Stimulated activated CD4-positive, alpha-beta T cell treated with anti-CD3 and anti-CD28 coated beads, Interleukin-1b, Interleukin-23, amount 100 ng/mL, for 1 hour (primary cell): ENCODE data around the gene CEMIP2.

Experiments used
- DNase-seq, 2 donors: peaks; one replicate each; pipeline ENCODE4 v3.0.0-alpha.2; 2020; ENCODE audit warnings: low read depth in 2 of 2

CEMIP2 gene

DNA sequence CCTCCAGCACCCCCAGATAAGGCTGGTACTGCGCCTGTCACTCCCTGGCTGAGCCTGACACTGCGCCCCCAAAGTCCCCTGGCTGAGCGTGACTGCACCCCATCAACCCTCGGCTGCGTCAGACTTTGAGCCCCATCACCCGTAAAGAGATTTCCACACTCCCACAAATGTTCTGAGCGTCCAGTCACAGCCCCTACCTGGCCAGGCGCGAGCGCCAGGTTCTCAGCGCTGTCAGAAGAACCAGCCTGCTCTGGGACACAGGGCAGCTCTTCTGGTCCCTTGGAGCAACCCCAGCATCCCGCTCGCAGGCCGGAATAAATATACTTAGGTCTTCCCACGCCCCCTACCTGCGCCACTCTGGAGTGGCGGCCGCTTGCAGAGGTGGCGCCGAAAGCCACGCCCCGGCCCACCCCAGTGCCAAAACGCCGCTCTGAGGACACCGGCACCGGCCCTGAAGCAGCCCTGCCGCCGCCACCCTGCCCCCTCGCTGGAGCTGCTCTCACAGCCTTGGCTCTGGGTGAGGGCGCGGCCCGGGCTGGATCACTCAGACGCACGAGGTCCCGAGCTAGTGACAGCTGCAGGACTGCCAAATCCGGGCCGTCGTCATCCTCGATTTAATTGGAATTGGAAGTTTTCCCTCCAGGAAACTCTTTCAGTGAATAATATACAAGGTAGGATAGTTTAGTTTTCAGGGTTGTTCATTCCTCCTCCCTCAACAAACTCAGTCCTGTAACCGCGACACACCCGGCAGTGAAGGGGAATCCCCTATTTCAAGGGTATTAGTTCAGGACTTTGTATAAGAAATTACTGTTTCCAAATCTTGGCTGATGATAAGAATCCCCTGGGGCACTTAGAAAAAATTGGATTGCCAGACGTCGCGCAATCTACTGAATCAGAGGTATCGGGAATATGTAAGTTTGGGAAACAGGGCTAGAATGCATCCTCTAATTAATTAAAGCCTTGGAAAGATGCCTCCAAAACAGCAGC is 1.2 kb upstream of the CEMIP2 start:
- DNase-seq: no peak

DNA sequence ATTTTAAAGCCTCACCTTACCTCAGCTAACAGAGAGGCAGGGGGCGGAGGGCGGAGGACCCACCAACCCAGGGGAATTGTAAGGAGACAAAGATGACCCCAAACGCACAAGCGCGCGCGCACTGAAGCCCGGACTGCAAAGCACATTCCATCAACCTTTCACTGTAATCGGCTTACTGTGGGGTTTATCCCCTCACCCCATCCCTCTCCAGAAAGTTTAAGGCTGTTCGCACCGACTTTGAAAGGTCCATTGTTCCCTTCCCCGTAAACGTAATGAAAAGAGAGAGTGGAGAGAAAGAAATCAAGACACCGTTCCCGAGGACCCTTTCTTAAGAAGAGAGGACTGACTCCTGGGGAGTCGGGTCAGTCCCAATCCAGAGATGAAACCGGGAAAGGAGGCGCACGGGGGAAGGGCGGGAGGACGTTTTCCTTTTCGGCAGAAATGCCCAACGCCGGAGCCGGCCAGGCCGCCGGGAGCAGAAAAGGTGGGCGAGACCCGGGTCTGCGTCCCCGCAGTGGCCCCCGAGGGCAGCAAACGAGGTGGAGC is 464 bp downstream of the CEMIP2 start:
- DNase-seq: no peak

DNA sequence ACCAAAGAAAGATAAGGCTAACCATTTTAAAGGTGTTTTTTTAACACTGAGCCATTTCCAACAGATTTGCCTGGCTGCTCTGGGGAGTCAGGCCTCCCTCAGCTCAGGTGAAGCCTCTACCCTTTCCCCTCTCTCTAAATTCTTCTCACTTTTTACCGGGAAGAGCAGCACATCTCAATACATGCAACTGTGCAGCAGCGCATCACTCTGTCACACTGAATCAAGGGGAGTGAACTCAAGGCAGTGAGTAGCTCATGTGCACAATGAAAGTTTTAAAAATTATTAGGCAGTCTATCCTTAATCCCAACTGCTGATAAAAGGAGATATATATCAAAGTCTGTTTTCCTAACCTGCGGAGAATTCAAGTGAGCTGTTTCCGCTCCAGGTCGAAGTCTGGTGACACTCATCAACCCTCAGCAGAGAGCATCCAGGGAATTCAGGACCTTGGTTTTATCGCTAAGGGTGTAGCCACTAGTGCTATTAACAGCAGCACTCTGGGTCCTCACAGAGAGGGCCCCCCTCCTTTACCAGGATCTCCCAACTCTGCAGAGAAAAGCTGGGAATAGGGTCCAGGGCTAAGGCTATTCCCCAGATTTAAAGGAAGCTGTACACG is 1.0 kb downstream of the CEMIP2 start:
- DNase-seq: no peak

DNA sequence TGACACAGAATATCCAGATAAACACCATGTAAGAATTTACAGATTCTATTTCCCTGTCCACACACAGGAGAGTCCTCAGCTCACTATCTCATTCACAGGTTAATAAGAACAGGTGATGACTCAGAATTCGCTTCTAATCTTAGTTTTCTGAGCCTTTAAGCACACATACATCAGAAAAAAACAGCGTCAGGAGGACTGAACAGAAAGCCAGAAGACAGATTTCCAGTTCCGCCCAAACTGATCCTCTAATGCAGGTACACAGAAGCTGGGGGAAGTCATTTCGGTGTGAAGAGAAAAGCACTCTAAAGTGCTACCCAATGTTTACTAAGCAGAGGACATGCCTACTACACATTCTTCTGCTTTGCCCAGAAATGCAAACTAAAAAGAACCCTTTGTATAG is 1.6 kb downstream of the CEMIP2 start:
- DNase-seq: no peak

DNA sequence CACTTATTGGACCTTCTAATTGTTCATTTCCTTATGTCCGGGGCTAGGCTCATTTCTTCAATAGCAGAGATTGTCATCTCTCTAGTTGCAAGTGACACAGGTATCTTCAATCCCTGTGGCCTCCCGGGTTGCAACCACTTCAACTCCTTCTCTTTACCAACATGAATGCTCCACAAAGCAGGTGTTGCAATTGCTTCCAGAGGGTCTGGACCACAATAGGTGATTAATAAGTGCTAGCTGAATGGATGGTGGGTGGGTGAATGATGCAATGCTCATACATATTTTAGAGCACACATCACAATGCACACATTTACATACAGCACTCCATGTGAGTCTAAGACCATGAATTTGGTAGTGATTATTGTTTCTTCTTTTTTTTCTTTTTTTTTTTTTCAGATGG is 2.6 kb downstream of the CEMIP2 start:
- DNase-seq: no peak

DNA sequence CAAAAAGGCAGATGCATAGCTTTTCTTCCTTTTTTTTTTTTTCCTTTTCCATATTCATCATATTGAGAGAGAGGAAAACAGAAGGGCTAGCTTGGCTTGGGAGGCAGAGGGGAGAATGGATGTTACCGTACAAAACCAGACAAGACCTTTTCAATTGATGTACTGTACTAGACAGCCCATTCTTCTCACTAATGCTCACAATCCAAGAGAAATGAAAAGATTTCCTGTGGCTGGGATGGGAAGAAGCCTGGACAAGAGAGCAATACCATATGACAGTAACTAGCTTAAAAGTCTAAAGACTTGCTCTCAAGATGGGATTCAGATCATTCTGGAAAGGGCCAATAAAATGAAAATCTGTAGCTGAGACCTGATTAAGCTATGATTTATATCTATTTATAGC is 3.4 kb downstream of the CEMIP2 start:
- DNase-seq: no peak

DNA sequence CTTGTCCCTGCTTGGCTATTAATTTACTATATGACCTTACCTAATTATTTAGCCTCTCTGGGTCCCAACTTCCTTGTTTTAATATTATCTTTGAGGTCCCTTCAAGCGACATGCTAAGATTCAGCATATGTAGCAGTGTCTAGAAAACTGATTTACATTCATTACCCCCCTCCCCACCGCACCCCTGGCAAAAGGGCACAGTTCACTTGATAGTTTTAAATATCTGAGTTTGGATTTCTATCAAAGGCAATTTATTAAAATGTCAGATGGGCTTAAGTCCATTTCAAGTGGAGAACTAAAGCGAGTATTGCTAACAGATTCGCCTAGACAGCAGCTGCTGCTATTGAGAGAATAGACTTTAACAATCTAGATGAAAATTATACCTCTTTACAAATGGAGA is 3.9 kb downstream of the CEMIP2 start:
- DNase-seq: no peak

DNA sequence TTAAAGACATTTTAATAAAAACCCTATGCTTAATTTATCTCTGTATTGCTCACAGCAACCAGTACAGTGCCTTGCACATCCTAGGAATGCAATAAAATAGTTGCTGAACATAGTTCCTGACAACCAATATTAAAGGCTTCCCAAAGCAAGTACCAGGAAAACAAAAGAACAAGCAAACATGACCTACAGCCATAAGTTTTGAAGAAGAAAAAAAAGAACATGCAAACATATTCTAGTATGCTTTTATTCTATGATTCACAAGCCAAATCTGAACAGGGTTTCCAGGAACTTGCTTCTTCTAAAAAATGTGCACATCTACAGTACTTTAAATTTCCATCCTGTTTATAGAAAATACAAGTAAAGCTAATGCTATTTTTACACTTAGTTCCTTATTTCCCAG is 4.5 kb downstream of the CEMIP2 start:
- DNase-seq: no peak

DNA sequence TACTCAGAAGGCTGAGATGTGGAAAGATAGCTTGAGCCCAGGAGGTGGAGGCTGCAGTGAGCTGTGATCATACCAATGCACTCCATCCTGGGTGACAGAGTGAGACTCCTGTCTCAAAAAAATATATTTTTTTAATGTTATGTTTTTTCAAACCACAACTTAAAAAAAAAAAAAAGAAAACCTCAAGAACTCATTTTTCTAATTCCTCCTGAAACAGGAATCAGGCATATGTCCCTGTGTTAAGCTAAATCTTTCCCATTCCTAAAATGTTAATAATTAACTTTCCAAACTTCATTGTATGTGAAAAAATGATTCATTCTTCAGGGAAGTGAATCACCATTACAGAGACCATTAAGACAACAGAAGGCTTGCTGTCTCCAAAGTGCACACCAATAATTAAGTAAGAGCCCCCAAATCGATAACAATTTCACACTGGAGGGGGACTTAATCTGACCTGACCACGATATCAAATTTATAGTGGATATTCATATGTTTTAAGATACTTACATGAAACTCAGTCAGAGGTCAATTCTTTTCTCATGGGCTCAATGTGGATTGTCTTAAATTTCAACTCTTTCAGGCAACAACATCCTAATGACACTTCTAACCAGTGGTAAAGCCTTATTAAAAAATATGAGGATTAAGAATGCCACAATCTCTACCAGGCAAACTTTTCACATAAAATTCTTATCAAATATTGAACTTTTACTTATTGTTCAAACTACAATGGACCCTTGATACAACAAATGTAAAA is 5.2 kb downstream of the CEMIP2 start:
- no peak for DNase-seq

DNA sequence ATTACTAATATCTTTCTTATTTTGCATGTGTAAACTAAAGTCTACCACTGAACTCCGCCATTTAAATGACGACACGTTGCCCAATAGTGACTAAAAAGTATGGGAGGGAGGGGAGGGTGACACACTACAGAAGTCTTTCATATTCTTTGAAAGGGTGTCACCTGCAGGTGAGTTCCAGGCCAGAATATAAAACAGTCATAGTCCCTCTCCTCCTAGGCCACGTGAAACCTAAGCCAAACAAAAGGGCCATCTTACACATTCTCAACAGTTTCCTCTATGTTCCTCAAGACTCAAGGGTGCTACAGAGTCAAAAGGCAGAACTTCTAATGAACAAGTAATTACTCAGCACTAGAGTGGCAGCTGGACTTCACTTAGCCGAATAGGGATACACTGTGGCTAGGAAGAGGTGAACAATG is 6.4 kb downstream of the CEMIP2 start:
- DNase-seq: no peak

DNA sequence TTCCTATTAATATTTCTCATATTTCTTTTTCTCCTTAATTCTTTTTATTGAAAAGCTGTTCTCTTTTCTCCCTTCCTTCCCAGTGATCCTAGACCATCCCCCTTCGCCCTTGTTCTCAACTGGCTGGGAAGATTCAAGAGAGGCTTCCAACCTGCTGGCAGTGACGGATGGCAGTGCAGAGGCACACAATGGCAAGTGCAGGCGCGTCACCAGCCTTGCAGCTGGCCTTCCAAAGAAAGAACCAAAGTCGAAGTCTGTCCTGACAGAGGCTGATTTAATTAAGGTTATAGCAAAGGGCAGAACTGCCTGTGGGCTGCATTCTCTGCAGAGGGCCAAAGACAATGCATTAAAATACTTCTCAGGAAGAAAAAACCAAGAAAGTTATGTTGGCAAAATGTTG is 7.4 kb downstream of the CEMIP2 start:
- DNase-seq: no peak

DNA sequence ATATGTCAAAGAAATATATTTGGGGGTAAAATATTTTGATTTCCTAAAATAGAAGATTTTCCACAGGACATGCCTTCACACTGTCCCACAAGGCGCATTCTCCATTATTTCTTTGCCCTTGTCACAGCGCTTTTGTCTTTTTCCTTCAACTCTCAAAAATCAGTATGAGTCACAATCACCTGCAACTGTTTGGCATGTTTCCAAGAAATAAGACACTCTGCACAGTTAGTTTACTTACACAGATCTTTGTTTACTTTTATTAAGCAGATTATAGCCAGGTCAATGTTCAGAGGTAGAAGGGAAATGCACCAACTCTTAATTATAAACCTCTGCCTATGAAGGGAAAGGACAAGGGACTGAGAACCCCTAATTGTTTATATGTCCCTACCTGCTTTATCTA is 9.5 kb downstream of the CEMIP2 start:
- DNase-seq: no peak

DNA sequence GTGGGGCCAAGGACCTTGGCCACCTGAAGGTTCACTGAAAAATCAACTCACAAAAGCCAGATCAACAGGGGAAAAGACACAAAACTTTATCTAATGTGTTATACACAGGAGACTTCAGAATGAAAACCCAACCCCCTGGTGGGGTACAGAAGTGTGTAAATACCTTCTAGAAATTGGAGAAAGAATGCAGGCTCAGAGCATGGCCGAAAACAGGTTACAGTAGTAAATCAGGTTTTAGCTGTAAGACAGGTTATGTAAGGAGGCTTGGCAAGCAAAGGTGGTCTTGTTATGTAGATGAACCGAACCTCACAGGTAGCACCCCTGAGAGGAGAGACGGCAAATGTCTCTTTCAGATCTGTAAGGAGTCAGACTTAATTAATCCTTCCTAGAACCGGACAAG is 10.0 kb downstream of the CEMIP2 start:
- no peak for DNase-seq

DNA sequence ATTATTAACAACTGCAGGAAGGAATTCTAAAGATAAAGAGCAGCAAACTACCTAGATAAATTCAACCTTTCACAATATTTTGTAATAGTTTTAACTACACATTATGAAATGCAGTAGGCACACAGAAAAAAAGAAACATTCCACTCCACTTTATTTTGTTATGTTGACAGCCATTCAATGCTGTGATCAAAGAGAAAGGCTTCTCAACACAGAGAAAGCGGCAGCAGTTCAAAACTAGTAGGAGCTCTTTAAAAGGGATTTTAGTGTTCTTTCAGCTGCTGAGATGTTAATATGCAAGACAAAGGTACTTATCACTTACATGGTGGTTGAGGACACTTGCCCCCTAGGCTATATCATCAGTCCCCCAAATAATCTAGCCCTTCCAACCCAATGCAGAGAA is 11.6 kb downstream of the CEMIP2 start:
- DNase-seq: no peak

DNA sequence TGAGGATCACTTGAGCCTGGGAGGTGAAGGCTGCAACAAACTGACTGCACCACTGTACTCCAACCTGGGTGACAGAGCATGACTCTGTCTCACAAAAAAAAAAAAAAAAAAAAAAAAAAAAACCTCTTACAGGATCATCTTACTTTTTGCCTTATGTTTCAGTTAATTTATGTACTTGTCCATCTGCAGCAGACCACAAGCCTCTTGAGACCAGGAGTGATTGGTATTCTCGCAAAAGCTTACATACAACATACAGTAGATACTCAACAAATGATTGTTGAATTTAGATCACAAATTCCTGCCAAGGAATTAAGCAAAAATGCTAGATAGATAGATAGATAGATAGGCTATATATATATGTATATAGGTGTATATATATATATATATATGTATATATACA is 12.4 kb downstream of the CEMIP2 start:
- DNase-seq: no peak

DNA sequence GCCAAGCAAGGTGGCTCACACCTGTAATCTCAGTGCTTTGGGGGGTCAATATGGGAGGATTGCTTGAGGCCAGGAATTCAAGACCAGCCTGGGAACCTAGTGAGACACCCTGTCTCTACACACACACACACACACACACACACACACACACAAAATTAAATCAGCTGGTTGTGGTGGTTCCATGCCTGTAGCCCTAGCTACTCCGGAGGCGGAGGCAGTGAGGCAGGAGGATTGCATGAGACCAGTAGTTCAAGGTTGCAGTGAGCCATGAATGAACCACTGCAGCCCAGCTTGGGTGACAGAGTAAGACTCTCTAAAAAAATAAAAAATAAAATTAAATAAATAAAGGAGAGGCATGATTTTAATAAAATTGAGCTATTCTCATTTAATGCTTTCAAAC is 13.1 kb downstream of the CEMIP2 start:
- no peak for DNase-seq

DNA sequence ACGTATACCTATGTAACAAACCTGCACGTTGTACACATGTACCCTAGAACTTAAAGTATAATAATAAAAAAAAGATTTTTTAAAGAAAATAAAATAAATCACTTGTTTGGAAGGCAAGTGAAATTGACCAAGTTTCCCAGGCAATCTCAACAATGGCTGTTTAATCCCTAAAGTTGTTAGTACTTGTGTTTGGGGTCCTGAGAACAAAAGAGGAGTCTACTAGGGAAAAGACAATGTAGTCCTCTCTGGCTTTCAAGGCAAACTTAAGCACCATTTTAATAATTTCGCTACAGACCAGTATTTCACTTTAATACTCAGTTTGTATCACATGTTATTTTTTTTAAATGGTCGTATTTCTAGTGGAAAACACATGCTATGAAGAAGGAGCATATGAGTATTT is 14.2 kb downstream of the CEMIP2 start:
- DNase-seq: no peak

DNA sequence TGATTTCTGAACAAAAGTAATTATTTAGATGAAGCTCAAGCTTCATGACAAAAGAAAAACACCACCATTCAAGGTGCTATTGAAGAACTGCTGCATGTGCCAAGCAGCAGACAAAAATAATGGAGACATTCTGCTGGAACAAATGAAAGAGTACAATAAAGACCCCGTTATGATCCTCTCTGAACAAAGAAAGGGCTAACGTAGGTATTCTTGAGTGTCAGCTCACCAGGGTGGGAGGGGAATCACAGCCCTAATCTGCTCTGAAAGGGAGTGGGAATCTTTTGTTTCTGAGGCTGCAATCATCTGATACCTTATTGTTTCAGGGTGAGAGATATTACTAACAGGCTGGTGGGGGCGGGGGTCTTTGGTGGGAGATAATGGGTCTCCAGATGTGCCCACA is 15.4 kb downstream of the CEMIP2 start:
- no peak for DNase-seq

DNA sequence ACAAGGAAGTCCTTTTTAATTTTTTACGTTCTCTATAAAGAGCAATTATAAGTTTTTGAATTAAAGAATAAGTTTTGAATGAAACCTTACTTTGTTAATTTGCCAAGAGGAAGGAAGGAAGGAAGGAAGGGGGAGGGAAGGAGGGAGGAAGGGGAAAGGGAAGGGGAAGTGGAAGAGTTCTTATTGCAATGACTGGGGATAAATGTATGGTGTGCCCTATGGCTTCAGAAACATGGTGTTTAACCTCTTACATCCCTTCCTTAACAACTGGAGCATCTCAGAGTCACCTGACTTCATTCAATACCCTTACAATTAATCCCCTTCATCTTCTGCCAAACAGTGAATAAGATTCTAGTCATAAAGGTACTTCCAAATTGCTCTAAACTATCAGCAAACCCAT is 16.0 kb downstream of the CEMIP2 start:
- DNase-seq: no peak

DNA sequence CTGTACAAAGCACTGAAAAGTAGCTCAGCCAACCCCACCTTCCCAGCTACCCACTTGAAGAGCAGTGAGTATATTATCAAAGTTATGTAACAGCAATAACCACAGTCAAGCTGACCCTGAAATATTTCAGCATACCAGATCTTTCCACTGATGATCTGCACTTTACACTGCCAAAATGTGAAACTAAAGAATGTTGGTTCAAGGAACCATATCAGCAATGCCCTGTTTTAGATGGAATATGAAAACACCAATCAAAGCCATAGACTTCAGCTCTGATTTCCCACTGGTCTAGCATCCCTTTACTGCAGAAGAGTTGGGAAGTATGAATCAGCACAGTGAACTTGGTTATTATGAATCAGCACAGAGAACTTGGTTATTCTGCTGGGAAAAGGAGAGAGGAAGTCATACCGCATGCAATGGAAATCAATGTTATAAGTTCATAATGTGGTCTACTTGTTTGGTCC is 20.0 kb downstream of the CEMIP2 start:
- no peak for DNase-seq

DNA sequence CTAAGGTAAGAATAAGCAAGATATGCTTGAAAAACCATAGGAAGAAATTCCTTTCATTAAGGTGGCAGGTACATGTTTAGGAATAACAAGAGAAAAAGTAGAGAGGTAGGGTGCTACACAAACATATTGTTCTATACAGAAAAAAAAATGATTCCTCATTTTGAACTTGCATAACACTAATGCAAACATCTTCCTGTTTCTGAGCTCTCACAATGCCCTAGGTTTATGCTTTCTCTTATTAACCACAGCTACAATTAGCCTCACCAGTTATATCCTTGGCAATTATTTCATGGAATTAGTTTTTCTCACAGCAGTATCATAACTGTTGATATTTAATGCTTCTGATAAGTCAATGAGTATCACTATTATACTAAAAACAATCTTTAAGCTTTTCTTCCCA is 20.7 kb downstream of the CEMIP2 start:
- DNase-seq: no peak

DNA sequence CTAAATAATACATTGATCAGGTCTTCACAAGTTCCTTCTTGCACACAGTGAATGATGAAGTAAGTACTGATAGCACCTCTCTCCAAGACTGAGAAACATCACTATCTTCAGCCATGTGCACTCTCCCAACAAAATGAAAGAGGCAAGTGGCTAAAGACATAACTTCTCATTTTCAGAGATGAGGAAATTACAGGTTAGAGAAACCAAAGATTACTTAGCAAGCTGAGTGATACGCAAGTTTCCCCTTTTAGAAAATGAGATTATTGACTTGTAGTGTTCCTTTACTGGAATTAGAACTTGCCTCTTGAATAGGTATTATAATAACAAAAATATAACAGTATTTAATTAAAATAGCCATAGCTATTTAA is 21.6 kb downstream of the CEMIP2 start:
- DNase-seq: no peak
